ENCODE measurements around the gene IGLON5.

DNA sequence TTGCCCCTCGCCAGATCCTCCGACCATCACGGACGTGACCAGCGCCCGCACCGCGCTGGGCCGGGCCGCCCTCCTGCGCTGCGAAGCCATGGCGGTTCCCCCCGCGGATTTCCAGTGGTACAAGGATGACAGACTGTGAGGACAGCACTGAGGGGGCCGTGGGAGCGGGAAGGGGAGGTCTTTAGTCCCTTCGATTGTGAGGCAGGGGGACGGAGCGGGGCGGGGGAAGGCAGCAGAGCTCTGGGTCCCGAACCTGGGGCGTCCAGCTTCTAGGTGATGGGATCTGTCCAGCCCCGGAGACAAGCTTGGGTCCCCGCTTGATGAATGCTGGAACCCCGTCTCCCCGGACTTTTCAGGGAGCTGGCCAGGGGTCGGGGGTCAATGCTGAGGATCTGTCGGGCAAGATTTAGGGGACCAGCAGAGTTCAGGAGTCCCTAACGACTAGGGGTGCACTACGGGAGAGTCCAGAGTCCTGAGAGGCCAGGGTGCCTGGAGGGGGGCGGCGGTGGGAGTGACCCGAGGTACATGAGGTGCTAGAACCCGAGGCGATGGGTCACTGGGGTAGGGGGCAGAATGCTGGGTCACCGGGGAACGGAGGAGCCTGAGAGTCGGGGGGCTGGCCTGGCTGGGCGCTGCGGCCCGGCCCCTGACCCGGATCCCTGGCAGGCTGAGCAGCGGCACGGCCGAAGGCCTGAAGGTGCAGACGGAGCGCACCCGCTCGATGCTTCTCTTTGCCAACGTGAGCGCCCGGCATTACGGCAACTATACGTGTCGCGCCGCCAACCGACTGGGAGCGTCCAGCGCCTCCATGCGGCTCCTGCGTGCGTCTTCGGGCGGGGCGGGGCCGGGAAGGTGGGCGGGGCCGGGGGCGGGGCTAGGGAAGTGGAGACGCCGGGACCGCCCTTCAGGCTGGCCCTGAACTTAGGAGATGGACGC, 15.9 kb downstream of the IGLON5 start:
- TF ChIP-seq, protein P1, sequence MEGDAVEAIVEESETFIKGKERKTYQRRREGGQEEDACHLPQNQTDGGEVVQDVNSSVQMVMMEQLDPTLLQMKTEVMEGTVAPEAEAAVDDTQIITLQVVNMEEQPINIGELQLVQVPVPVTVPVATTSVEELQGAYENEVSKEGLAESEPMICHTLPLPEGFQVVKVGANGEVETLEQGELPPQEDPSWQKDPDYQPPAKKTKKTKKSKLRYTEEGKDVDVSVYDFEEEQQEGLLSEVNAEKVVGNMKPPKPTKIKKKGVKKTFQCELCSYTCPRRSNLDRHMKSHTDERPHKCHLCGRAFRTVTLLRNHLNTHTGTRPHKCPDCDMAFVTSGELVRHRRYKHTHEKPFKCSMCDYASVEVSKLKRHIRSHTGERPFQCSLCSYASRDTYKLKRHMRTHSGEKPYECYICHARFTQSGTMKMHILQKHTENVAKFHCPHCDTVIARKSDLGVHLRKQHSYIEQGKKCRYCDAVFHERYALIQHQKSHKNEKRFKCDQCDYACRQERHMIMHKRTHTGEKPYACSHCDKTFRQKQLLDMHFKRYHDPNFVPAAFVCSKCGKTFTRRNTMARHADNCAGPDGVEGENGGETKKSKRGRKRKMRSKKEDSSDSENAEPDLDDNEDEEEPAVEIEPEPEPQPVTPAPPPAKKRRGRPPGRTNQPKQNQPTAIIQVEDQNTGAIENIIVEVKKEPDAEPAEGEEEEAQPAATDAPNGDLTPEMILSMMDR (conservative IDR thresholded peaks at IDR 0.05; ENCODE audit: low read length): no peak
- no peak for TF ChIP-seq EZH2phosphoT487 (IDR thresholded peaks at IDR 0.05; ENCODE audit: borderline replicate concordance, low read depth, low read length)

Measured in OCI-LY7 (cell line).